K562 (cell line): ENCODE data around the gene MARCHF7. TPM values are rescaled to one million over a fixed set of nuclear protein-coding genes. Genes with fewer than 3 reads are reported as not detected.
A peak's percentile ranks its signal among the peaks of the same experiment; 100 is the strongest.

ENCODE experiments used
- BDP1 ChIP-seq: IDR thresholded peaks from 3 replicates; pipeline ENCODE4 v1.6.1; 2011; ENCODE audit not compliant: insufficient read length, insufficient read depth
- CHD4 ChIP-seq: fragments of 200-600 bp; sonication (generic); IDR thresholded peaks from 3 replicates; pipeline ENCODE4 v1.6.1; 2012; ENCODE audit warnings: low read depth, mild to moderate bottlenecking, mixed read lengths, low read length, inconsistent platforms; ENCODE audit not compliant: insufficient read depth, insufficient replicate concordance, poor library complexity, severe bottlenecking
- HDAC1 ChIP-seq, 2 experiments: fragments of 450-650 bp; IDR thresholded peaks; 2 replicates each; pipeline ENCODE4 v1.6.1; 2016 to 2017; ENCODE audit warnings: inconsistent platforms in 1 of 2, mild to moderate bottlenecking in 1 of 2, moderate library complexity in 1 of 2
- ILK ChIP-seq: fragments of 450-650 bp; IDR thresholded peaks from 2 replicates; pipeline ENCODE4 v1.6.1; 2016; ENCODE audit warnings: missing genetic modification characterization, low read depth, mild to moderate bottlenecking, missing compliant biosample characterization, moderate library complexity, borderline replicate concordance
- JUND ChIP-seq, 2 experiments: IDR thresholded peaks; 2 replicates in 1 of 2; 3 replicates in 1 of 2; pipeline ENCODE4 v1.6.1; 2011; ENCODE audit warnings: borderline replicate concordance in 2 of 2, low read depth in 2 of 2, low read length in 2 of 2, improper control_type of control experiment in 1 of 2, missing biosample characterization in 1 of 2, missing genetic modification characterization in 1 of 2, missing genetic modification reagents in 1 of 2
- KDM1A ChIP-seq, 2 experiments: fragments of 450-650 bp; IDR thresholded peaks; 2 replicates each; pipeline ENCODE4 v1.6.1; 2016; ENCODE audit warnings: mild to moderate bottlenecking in 2 of 2
- MCM5 ChIP-seq: fragments of 450-650 bp; IDR thresholded peaks from 2 replicates; pipeline ENCODE4 v1.6.1; 2016; ENCODE audit warnings: low read depth
- OTX1 ChIP-seq: fragments of 450-650 bp; formaldehyde crosslinking; IDR thresholded peaks from 2 replicates; pipeline ENCODE4 v1.4.0; 2022; ENCODE audit warnings: mild to moderate bottlenecking
- RBM39 ChIP-seq: fragments of 200-400 bp; formaldehyde crosslinking; optimal IDR thresholded peaks from 2 replicates; pipeline ENCODE3; 2018; ENCODE audit warnings: low read depth, low read length
- ZBTB43 ChIP-seq: sonication (generic); formaldehyde crosslinking; IDR thresholded peaks from 2 replicates; pipeline ENCODE4 v1.8.0; 2023; ENCODE audit warnings: mild to moderate bottlenecking, missing genetic modification reagents
- ZFX ChIP-seq: sonication (generic); formaldehyde crosslinking; IDR thresholded peaks from 2 replicates; pipeline ENCODE4 v1.8.0; 2022; ENCODE audit warnings: mild to moderate bottlenecking, missing genetic modification reagents, moderate library complexity
- ZHX1 ChIP-seq: fragments of 150-350 bp; conservative IDR thresholded peaks from 2 replicates; pipeline ENCODE4 v1.6.1; 2014; ENCODE audit warnings: low read length
- ZNF384 ChIP-seq: IDR thresholded peaks from 2 replicates; pipeline ENCODE4 v1.6.1; 2012; ENCODE audit warnings: low read depth, low read length, improper control_type of control experiment
- ZNF699 ChIP-seq: fragments of 250-450 bp; sonication (Bioruptor Pico); IDR thresholded peaks from 2 replicates; pipeline ENCODE4 v1.8.0; 2021; ENCODE audit warnings: mild to moderate bottlenecking, moderate library complexity; ENCODE audit not compliant: insufficient replicate concordance
- polyA plus RNA-seq, 8 experiments: library from polyadenylated mRNA; depleted of rRNA in 4 of 8; stranded (reverse) in 5 of 8; unstranded in 3 of 8; fragments of >200 nt; fragmentation: Nextera tagmentation in 2 of 8; fragmentation: Illumina TruSeq in 1 of 8; extraction: Ambion mirVana in 2 of 8; extraction: Trizol in 1 of 8; gene quantifications; 2 replicates each; pipeline versions ENCODE4 v1.2.1 to v1.2.3, GENCODE V29; 2011 to 2014; ENCODE audit warnings: inconsistent platforms in 1 of 8, missing spikeins in 1 of 8
- total RNA-seq, 7 experiments: library from RNA; depleted of rRNA in 6 of 7; stranded (reverse); fragments of >200 nt in 6 of 7; fragmentation: Illumina TruSeq in 2 of 7; extraction: Trizol in 2 of 7; gene quantifications; 2 replicates each; pipeline versions ENCODE4 v1.2.1 to v1.2.3, GENCODE V29; 2011 to 2021; ENCODE audit warnings: low replicate concordance in 1 of 7

Gene MARCHF7
- total and polyA plus RNA-seq, 9 of the 15 experiments (the other 6 are each of a cell fraction or from before 2014, with no cell fraction given) = 58.2 to 137 (median 86.7) TPM

- TF ChIP-seq ZBTB43 (CRISPR knock-in tag) = peak; percentile 94
- TF ChIP-seq BDP1 = no peak
- TF ChIP-seq ILK (tag) = no peak
- TF ChIP-seq ZHX1 = peak; percentile 96
- peak; percentile 38 for TF ChIP-seq RBM39
- TF ChIP-seq KDM1A (IDR thresholded peaks at IDR 0.05) = no peak
- peak; percentile 42; the same call in 1 of the 2 replicates for TF ChIP-seq JUND (IDR thresholded peaks at IDR 0.05; ENCODE audit: borderline replicate concordance, low read depth, low read length)
- TF ChIP-seq JUND (tag; IDR thresholded peaks at IDR 0.05; ENCODE audit: borderline replicate concordance, low read depth, low read length) = peak; percentile 25; the same call in 1 of the 3 replicates
- TF ChIP-seq MCM5 = no peak
- peak; percentile 100 for TF ChIP-seq ZFX (CRISPR knock-in tag)
- TF ChIP-seq HDAC1 (IDR thresholded peaks at IDR 0.05) = peak in 1 of 2 experiments; percentile 81; a peak in 2 of 4 replicates
- peak; percentile 87 for TF ChIP-seq OTX1 (CRISPR knock-in tag)
- TF ChIP-seq CHD4 = no peak
- TF ChIP-seq ZNF699 = no peak
- TF ChIP-seq ZNF384 = no peak
Measured at GRCh38 chr2:159712143-159712928, at the start of gene MARCHF7 (continued).
